SKM-1 treated with dmso at 0.1 percent for 144 hours (cell line): ENCODE measurements around the gene SMYD5.
A peak's percentile ranks its signal among the peaks of the same experiment; 100 is the strongest.

Source experiments
- DNase-seq: peaks from one replicate; lab custom pipeline; 2025; ENCODE audit not compliant: unreplicated experiment; lab: John Stamatoyannopoulos, UW

The SMYD5 gene

GRCh38 chr2:73235315-73236028 lies 21.4 kb downstream of the SMYD5 start:
- DNase-seq = no peak

DNA sequence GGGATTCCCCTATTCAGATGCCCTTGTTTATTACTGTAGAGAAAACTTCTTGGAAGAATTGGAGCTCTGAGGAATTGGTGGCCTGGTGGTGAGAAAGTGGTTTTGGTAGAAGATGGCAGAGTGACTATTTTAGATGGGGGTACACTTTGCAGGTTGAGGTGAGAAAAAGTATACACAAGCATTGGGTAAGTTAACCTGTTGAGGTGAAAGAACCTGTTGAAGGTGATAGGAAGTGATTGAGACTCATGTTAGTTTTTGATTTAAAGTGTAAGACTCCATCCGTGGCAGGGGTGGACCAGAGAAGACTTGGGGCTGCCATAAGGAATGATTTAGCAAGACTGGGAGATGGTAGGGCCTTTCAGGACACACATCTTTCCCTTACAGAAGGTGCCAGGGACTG lies 23.1 kb downstream of the SMYD5 start:
- no peak for DNase-seq

- no peak for DNase-seq
Measured at GRCh38 chr2:73238149-73238548, 24.1 kb downstream of the SMYD5 start.

DNA sequence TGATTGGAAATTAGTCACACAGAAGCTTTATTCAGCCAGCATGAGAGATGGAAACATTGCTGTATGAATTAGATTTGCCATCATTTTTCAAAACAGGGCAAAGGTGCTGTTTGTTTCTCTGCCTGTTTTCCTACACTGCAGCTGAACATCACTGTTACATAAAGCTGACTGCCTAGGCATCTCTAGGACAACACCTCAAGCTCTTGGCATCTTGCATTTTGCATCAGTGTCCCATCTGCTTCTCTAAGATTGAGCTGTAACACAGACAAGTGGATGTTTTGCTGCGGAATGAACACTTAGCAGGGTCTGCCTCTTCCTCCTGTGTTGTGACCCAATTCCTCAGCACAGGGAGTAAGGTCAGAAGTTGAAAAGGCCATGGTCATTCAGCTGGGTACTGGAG lies 24.9 kb downstream of the SMYD5 start:
- no peak for DNase-seq

DNA sequence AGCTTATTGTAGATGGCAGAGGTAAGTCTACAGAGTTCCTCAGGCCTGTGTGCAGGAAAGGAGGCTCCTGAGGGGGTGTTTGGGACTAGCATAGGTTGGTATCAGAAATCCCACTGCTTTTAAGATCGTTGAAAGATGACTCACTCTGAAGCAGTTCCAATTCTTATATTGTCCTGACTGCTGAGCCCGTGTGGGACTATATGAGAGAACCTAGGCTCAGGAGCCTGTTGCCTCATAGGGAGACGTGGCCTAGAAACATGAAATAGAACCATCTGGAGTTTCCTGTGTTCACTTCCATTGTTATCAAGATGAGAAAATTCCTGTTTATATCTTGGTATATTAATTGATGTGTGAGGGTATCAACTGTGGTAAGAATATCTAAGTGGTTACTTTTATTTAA lies 25.7 kb downstream of the SMYD5 start:
- DNase-seq = no peak

DNA sequence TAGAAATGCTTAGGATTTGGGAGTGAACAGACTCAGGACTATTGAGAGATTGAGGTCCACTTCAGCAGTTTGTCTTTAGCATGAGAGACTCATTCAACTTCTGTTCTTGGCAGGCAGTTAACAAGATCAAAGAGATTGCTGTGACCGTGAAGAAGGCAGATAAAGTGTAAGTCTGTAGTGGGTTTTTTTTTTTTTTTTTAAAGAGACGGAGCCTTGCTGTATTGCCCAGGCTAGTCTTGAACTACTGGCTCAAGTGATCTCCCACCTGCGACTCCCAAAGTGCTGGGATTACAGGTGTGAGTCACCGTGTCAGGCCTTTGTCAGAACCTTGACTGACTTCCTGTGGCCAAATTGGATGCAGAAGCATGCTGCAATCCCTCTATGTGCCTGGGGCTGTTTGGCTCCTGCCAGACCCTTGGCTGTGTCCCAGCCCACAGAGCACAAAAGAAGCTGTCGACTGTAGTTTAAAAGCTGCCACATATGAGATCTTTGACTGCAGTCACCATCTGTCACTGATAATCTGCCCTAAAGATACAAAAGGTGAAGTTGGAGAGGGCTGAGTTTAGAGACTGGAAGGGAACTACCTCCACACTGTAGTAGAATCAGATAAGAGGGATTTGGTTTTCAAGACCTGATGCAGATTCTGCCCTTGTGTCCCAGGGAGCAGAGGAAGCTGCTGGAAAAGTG lies 30.0 kb downstream of the SMYD5 start:
- no peak for DNase-seq

DNA sequence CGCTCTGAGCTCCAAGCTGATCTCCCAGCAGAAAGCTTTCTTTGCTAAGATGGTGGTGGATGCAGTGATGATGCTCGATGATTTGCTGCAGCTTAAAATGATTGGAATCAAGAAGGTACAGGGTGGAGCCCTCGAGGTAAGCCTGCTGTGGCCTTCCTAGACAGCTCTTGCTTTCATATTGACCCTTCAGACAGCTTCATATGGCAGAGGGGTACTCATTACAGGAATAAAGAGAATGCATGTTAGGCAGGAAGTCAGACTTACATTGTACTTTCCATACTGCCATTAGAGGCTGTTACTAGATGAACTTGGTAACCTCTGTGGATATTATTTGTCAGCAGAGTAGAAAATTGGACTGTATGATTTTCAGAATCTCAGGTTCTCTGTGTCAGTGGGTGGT lies 30.5 kb downstream of the SMYD5 start:
- no peak for DNase-seq

DNA sequence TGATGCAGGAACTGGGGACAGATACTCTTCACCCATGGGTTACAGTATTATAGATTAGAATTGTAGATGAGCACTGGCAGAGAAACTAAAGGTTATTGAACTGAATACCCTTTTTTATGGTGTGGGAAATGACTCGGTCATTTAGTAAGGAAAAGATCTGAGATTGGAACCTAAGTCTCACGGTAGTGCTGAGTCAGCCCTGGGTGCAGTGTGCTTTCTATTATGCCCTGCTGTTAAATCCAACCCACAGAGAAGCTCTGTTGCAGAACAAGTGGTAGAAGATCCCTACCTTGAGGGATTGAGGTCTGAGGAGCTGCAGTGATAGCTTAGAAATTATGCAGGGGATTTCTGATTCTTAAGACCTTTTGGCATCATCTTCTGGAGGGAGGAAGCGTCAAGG lies 32.8 kb downstream of the SMYD5 start:
- no peak for DNase-seq

DNA sequence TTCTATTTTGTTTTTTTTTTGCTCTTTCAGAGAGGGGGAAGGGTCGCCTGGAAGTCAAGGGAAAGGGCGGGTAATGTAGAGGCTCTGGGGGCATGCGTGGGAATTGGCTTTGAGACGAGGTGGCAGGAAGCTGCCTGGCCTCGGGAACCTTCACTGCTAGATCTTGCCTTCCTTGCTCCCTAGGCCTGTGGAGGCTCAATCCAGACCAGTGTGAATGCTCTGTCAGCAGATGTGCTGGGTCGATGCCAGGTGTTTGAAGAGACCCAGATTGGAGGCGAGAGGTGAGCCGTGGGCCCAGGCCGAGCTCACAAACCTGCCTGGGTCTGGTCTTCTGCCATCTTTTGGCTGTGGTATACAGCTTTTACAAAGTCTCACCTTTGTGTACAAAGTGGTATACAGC lies 35.6 kb downstream of the SMYD5 start:
- no peak for DNase-seq

DNA sequence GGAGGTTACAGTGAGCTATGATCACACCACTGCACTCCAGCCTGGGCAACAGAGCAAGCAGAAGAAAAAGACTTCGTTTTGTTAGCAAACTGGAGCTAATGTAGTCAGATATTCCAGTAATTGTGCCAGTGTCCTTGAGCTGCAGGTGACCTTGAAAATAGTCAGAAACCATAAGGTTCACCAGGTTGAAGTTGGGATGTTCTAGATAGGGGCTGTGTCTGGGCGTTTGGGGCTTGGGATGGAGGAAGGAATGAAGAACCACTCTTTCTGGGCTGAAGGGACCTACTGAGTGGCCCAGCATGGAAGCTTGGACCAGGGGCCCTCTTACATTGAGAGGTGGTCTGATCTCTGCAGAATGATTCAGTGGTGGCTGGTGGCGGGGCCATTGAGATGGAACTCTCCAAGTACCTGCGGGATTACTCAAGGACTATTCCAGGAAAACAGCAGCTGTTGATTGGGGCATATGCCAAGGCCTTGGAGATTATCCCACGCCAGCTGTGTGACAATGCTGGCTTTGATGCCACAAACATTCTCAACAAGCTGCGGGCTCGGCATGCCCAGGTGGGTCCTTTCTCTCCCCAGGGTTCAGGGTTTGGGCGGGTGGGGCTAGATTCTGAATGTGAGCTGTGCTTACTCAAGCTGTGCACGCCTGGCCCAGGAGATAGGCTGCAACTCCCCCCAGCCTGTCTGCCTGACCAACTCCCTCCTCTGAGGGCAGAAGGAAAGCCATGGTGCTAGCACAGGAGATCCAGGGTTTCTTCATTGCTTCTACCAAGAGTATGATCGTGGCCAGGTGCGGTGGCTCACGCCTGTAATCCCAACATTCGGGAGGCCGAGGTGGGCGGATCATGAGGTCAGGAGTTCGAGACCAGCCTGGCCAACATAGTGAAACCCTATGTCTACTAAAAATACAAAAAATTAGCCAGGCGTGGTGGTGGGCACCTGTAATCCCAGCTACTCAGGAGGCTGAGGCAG lies 37.1 kb downstream of the SMYD5 start:
- DNase-seq = no peak

GRCh38 chr2:73252238-73253027 lies 38.4 kb downstream of the SMYD5 start:
- no peak for DNase-seq

DNA sequence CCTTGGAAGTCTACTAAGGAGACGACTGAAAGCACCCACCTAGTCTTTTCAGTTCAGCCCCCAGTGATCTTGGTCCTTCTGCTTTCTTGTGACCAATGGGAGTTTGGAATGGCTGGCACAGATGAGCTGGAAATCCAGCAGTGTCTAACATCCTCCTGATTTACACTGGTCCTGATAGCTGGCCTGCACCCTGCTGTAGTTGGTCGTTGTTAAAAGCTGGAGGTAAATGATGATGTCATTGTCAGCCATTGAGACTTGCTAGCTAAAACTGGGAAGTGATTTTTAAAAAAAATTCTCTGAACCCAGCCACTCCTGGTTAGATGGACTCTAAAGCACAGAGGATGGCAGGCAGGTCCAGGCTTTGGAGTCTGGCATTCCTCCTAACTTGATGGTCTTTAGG lies 39.4 kb downstream of the SMYD5 start:
- DNase-seq = no peak

GRCh38 chr2:73253901-73254300 lies 39.9 kb downstream of the SMYD5 start:
- peak; percentile 74 for DNase-seq

DNA sequence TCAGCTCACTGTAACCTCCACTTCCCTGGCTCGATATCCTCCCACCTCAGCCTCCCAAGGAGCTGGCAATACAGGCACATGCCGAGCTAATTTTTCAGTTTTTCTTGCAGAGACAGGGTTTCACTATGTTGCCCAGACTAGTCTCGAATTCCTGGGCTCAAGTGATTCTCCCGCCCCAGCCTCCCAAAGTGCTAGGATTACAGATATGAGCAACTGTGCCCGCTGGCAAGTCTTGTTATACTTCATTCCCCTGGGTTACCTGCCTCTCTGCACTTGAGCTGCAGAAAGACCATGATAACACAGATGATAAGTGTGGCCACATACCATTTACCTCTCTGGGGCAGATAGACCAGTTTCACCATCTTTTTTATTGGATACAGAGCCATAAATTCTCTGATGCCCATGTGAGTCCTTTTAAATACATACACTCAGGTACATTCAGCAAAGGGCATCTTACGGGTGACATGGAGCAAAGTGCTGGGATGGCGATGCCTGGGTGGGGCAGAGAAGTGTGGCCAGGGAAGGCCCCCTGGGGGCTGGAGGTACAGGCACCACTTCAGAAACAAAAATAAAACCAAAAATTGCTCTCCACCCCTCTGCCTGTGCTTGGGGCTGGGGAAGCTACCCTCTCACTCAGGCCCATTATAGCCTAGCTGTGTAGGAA lies 40.4 kb downstream of the SMYD5 start:
- no peak for DNase-seq

GRCh38 chr2:73255007-73255644 lies 41.1 kb downstream of the SMYD5 start:
- no peak for DNase-seq

GRCh38 chr2:73255907-73256617 lies 42.0 kb downstream of the SMYD5 start:
- no peak for DNase-seq

GRCh38 chr2:73256618-73256922 lies 42.5 kb downstream of the SMYD5 start:
- DNase-seq = no peak

GRCh38 chr2:73257021-73257420 lies 43.0 kb downstream of the SMYD5 start:
- DNase-seq = no peak

DNA sequence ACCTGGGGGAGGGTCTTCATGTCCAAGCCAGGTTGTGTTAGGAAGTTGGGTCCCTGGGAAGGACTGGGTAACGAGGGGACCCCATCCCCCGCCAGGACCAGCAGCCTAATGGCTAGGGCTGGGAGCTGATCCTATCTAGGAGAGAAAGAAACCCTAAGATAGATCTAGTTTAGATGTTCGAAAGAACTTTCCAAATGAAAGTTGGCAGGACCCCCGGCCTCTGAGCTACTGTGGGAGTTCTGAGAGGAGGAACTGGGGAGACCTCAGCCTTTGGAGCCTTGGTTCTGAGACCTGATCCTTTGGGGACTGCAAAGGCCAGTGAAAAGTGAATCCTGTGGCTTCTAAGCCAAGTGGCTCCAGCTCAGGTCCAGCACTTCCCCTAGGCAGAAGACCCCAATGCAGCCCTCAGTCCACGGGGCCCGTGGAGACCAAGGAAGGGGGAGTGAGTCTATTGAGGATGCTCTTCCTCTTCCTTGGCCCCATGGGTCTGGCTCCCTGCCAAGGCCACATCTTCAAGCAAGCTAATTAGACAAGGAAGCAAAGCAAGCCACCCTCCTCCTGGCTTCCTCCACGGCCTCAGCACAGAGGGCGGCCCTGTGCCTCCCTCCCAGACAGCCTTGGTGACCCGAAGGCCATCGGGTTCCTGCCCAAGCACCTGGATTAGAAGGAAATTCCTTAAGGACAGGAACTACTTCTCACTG lies 43.5 kb downstream of the SMYD5 start:
- DNase-seq = peak; percentile 81
